Smooth muscle cell (in vitro differentiated cells): ENCODE data around the gene S1PR4. TPM values are rescaled to one million over a fixed set of nuclear protein-coding genes. Genes with fewer than 3 reads are reported as not detected.
"Not testable (repeated sequence)": the region's sequence is repeated elsewhere in the genome, so short reads cannot be mapped to it uniquely, and the experiment has no call there.

Experiments
- DNase-seq: peaks from one replicate; lab custom pipeline; 2025; ENCODE audit not compliant: unreplicated experiment; lab: John Stamatoyannopoulos, UW
- H2AFZ ChIP-seq: fragments of 200-600 bp; sonication (generic); 2 replicates; pipeline ENCODE4 v1.6.0; 2016; ENCODE audit warnings: antibody characterized with exemption, low read depth, mild to moderate bottlenecking
- H3F3A ChIP-seq: fragments of 200-600 bp; sonication (generic); 2 replicates; pipeline ENCODE4 v1.6.0; 2017; ENCODE audit warnings: antibody characterized with exemption, low read depth
- H3K27ac ChIP-seq: fragments of 200-600 bp; sonication (generic); 2 replicates; pipeline ENCODE4 v1.5.1; 2016; ENCODE audit warnings: low read depth, mild to moderate bottlenecking
- H3K27me3 ChIP-seq: fragments of 200-600 bp; sonication (generic); 2 replicates; pipeline ENCODE4 v1.6.1; 2016; ENCODE audit warnings: low read depth, mild to moderate bottlenecking
- H3K36me3 ChIP-seq: fragments of 200-600 bp; sonication (generic); 2 replicates; pipeline ENCODE4 v1.5.1; 2016; ENCODE audit warnings: low read depth
- H3K4me1 ChIP-seq: fragments of 200-600 bp; sonication (generic); 2 replicates; pipeline ENCODE4 v1.5.1; 2016; ENCODE audit warnings: low read depth
- H3K4me2 ChIP-seq: fragments of 200-600 bp; sonication (generic); 2 replicates; pipeline ENCODE4 v1.6.0; 2016; ENCODE audit warnings: mild to moderate bottlenecking
- H3K4me3 ChIP-seq: fragments of 200-600 bp; sonication (generic); 2 replicates; pipeline ENCODE4 v1.5.1; 2016; ENCODE audit warnings: mild to moderate bottlenecking
- H3K79me2 ChIP-seq: fragments of 200-600 bp; sonication (generic); 2 replicates; pipeline ENCODE4 v1.6.0; 2016; ENCODE audit warnings: low read depth, mild to moderate bottlenecking
- H3K9ac ChIP-seq: fragments of 200-600 bp; sonication (generic); 2 replicates; pipeline ENCODE4 v1.6.0; 2016; ENCODE audit warnings: low read depth
- H3K9me3 ChIP-seq: fragments of 200-600 bp; sonication (generic); replicated peaks from 2 replicates; pipeline ENCODE4 v1.5.1; 2016; ENCODE audit warnings: low read depth
- H4K20me1 ChIP-seq: fragments of 200-600 bp; sonication (generic); 2 replicates; pipeline ENCODE4 v1.6.0; 2016; ENCODE audit warnings: low read depth
- CTCF ChIP-seq: fragments of 200-600 bp; sonication (generic); IDR thresholded peaks from 2 replicates; pipeline ENCODE4 v1.5.1; 2017; ENCODE audit warnings: borderline replicate concordance, mild to moderate bottlenecking, antibody characterized with exemption; ENCODE audit not compliant: insufficient read depth, poor library complexity, severe bottlenecking
- whole genome bisulfite sequencing: methylation state at CpG from one replicate; pipeline ENCODE4 v1.1.7; 2016; ENCODE audit warnings: low lambda C conversion rate; 5-methylcytosine and 5-hydroxymethylcytosine counted together
- polyA plus RNA-seq: library from polyadenylated mRNA; unstranded; fragments of >200 nt; fragmentation: Nextera tagmentation; extraction: Ambion mirVana; gene quantifications from 2 replicates; pipeline ENCODE4 v1.2.1, GENCODE V29; 2016
- total RNA-seq: library from RNA; depleted of rRNA; stranded (reverse); fragments of >200 nt; gene quantifications from 2 replicates; pipeline ENCODE4 v1.2.3, GENCODE V29; 2014

Gene S1PR4
- total and polyA plus RNA-seq, 2 experiments from 2014 or later: not detected

DNA sequence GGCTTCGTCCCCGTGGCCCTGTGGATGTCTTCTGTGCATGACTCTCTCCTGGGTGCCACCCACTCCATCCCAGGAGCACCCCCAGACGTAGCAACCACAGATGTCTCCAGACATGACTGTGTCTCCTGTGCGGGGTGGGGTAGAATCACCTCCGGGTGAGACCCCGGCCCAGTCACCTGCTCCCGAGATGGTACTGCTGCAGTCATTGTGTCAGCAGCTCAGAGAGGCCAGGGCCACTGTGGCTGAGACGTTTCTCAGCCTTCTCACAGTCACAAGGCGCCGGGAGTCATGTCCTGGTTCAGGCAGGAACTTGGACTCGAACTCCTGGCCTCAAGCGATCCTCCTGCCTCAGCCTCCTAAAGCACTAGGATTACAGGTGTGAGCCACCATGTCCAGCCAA lies 23.8 kb downstream of the S1PR4 start:
- Histone ChIP-seq H3K27ac (no peak overlapping the region), H3F3A (no peaks in the 10 kb centered on the region), H3K9me3 (no peaks in the 10 kb centered on the region), H3K4me3 (no peak overlapping the region), H4K20me1 (no peaks in the 10 kb centered on the region), H3K9ac (no peak overlapping the region), H2AFZ (no peak overlapping the region), H3K27me3 (no peaks in the 10 kb centered on the region), H3K36me3 (no peaks in the 10 kb centered on the region), H3K79me2 (no peaks in the 10 kb centered on the region), H3K4me2 (no peak overlapping the region), H3K4me1 (no peaks in the 10 kb centered on the region)
- TF ChIP-seq CTCF: no peak
- 93% methylated on average over 12 of the region's 12 CpGs for WGBS
- no peak for DNase-seq

DNA sequence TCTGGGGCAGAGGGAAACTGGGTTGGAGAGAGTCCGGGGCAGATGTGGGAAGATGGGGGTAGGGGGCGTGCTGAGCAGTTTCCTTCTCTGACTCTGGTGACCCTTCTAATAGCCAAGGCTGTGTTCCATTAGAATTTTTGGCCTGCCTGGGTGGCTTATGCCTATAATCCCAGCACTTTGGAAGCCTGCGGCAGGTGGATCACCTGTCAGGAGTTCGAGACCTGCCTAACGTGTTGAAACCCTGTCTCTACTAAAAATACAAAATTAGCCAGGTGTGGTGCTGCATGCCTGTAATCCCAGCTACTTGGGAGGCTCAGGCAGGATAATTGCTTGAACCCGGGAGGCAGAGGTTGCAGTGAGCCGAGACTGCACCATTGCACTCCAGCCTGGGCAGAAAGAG lies 24.3 kb downstream of the S1PR4 start:
- not testable (repeated sequence) for H3K4me2 ChIP-seq, H3K4me1 ChIP-seq, H3K79me2 ChIP-seq, DNase-seq, H2AFZ ChIP-seq, H3F3A ChIP-seq, H3K27me3 ChIP-seq, H3K4me3 ChIP-seq, H3K9ac ChIP-seq, H3K36me3 ChIP-seq, H4K20me1 ChIP-seq, H3K27ac ChIP-seq, H3K9me3 ChIP-seq
- WGBS: 98% methylated on average over 7 of the region's 7 CpGs

DNA sequence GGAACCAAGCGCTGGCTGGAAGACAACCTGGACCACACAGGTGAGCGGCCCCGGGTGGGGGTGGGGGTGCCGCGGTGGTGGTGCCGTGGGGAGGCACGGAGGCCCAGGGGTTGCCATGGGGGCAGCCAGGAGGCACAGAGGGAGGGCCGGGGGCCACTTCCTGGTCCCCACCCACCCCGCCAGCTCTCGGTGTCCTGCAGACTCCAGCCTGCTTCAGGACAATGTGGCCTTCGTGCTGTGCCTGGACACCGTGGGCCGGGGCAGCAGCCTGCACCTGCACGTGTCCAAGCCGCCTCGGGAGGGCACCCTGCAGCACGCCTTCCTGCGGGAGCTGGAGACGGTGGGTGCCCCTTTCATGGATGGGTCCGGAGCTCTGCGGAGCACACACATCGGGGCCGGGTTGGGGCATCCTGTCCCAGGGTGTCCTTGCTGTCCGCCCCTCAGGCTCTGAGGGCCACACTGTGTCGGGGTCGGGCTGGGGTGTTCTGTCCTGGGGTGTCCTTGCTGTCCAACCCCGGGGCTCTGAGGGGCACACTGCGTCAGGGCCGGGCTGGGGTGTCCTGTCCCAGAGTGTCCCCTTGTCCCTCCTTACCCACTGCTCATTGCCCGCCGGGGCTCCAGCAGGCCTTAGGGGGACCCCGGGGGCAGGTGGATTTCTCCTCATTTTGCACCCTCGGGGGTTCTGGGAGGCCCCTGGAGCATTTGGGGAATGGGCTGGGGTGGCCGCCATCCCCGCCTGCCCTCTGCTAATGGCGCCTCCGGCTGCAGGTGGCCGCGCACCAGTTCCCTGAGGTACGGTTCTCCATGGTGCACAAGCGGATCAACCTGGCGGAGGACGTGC lies 25.5 kb downstream of the S1PR4 start:
- Histone ChIP-seq H3K27ac (no peak overlapping the region), H3K36me3 (no peaks in the 10 kb centered on the region), H3K4me2 (no peak overlapping the region), H3K4me1 (no peaks in the 10 kb centered on the region), H4K20me1 (no peaks in the 10 kb centered on the region), H3K79me2 (no peaks in the 10 kb centered on the region), H3K4me3 (no peak overlapping the region), H2AFZ (no peak overlapping the region), H3F3A (no peaks in the 10 kb centered on the region), H3K27me3 (no peaks in the 10 kb centered on the region), H3K9ac (no peak overlapping the region), H3K9me3 (no peaks in the 10 kb centered on the region)
- TF ChIP-seq CTCF: no peak
- DNase-seq: no peak
- 99% methylated on average over 42 of the region's 43 CpGs for WGBS

- no peak for DNase-seq
- Histone ChIP-seq H3K36me3 (no peaks in the 10 kb centered on the region), H3K4me1 (no peaks in the 10 kb centered on the region), H3K27ac (no peak overlapping the region), H3K27me3 (no peaks in the 10 kb centered on the region), H4K20me1 (no peaks in the 10 kb centered on the region), H3F3A (no peaks in the 10 kb centered on the region), H3K9me3 (no peaks in the 10 kb centered on the region), H3K79me2 (no peaks in the 10 kb centered on the region), H3K9ac (no peak overlapping the region), H2AFZ (no peak overlapping the region), H3K4me2 (no peak overlapping the region), H3K4me3 (no peak overlapping the region)
- WGBS: 96% methylated on average over 32 of the region's 35 CpGs
- TF ChIP-seq CTCF: no peak
Observed at GRCh38 chr19:3204646-3205275, 26.2 kb downstream of the S1PR4 start.
